HepG2 (cell line): ENCODE measurements around the gene PRKAR1A. TPM values are rescaled to one million over a fixed set of nuclear protein-coding genes. Genes with fewer than 3 reads are reported as not detected.

Experiments used
- ATAC-seq: fragments of 200-7000 bp; cut with Tn5 transposase; 3 replicates; pipeline ENCODE4 v1.9.1; 2020; ENCODE audit warnings: mild to moderate bottlenecking, moderate library complexity
- BruUV-seq: library from RNA; stranded (reverse); fragments of 400-500 nt; replicated peaks from 2 replicates; lab custom pipeline; 2021; lab: Mats Ljungman, UMichigan
- CTCF ChIA-PET: fragments of 300-600 bp; formaldehyde crosslinking; extraction: SDS; loops from one replicate; lab custom pipeline; 2021; ENCODE audit warnings: low total read pairs, inconsistent platforms, low intra/inter-chr PET ratio; lab: Yijun Ruan, JAX
- POLR2A ChIA-PET: fragments of 350-600 bp; sonication (Branson Sonifier 250); formaldehyde crosslinking; loops from one replicate; lab custom pipeline; 2020; ENCODE audit warnings: antibody characterized with exemption, inconsistent platforms; lab: Yijun Ruan, JAX
- DNase-seq: peaks from one replicate; pipeline ENCODE4 v3.0.0-alpha.2; 2015; ENCODE audit warnings: low spot score
- FAIRE-seq: peaks from 3 replicates; lab custom pipeline; 2011; peaks lifted over from hg19 to GRCh38; lab: Jason Lieb, UNC
- H2AFZ ChIP-seq: one replicate; pipeline ENCODE4 v1.6.1; 2011; ENCODE audit warnings: low read length, inconsistent platforms
- H3K27ac ChIP-seq: fragments of 300-600 bp; 3 replicates; pipeline ENCODE4 v1.8.0; 2011; ENCODE audit warnings: mixed run types, mild to moderate bottlenecking, mixed read lengths, low read length, inconsistent platforms; ENCODE audit not compliant: insufficient read depth; ENCODE audit errors: extremely low read length
- H3K27me3 ChIP-seq, 2 experiments: fragments of 200-600 bp in 1 of 2; 2 replicates in 1 of 2; 3 replicates in 1 of 2; pipeline versions ENCODE4 v1.6.0 to v1.8.0; 2011; ENCODE audit warnings: low read length in 2 of 2, mild to moderate bottlenecking in 2 of 2, moderate library complexity in 2 of 2, inconsistent platforms in 1 of 2; ENCODE audit not compliant: insufficient read depth in 2 of 2, control insufficient read depth in 1 of 2
- H3K36me3 ChIP-seq, 2 experiments: fragments of 200-600 bp in 1 of 2; replicated peaks in 1 of 2; 2 replicates in 1 of 2; 3 replicates in 1 of 2; pipeline versions ENCODE4 v1.5.1 to v1.8.0; 2011; ENCODE audit warnings: low read length in 2 of 2, inconsistent platforms in 1 of 2; ENCODE audit not compliant: insufficient read depth in 2 of 2, control insufficient read depth in 1 of 2
- H3K4me1 ChIP-seq: 2 replicates; pipeline ENCODE4 v1.5.1; 2012; ENCODE audit warnings: low read length, inconsistent platforms; ENCODE audit not compliant: insufficient read depth
- H3K4me2 ChIP-seq: 2 replicates; pipeline ENCODE4 v1.6.0; 2011; ENCODE audit warnings: low read depth, low read length, inconsistent platforms
- H3K4me3 ChIP-seq, 3 experiments: fragments of 200-600 bp in 1 of 3; sonication (generic), shearing (Covaris generic) in 1 of 3; replicated peaks in 1 of 3; 2 replicates each; pipeline ENCODE4 v1.5.1; 2011 to 2016; ENCODE audit warnings: low read length in 3 of 3, inconsistent platforms in 2 of 3, low read depth in 2 of 3, mild to moderate bottlenecking in 2 of 3, control low read depth in 1 of 3, mixed read lengths in 1 of 3; ENCODE audit not compliant: insufficient read depth in 1 of 3
- H3K79me2 ChIP-seq: one replicate; pipeline ENCODE4 v1.6.1; 2011; ENCODE audit warnings: low read length, inconsistent platforms; ENCODE audit not compliant: insufficient read depth
- H3K9ac ChIP-seq: 2 replicates; pipeline ENCODE4 v1.6.0; 2011; ENCODE audit warnings: mild to moderate bottlenecking, low read depth, low read length, inconsistent platforms; ENCODE audit not compliant: insufficient read depth
- H3K9me3 ChIP-seq: 2 replicates; pipeline ENCODE4 v1.5.1; 2012; ENCODE audit warnings: mild to moderate bottlenecking, low read length
- H4K20me1 ChIP-seq: 2 replicates; pipeline ENCODE4 v1.6.0; 2011; ENCODE audit warnings: inconsistent platforms, mild to moderate bottlenecking, low read length, moderate library complexity; ENCODE audit not compliant: insufficient read depth
- CREB1 ChIP-seq, 2 experiments: fragments of 450-650 bp in 1 of 2; IDR thresholded peaks; 2 replicates each; pipeline ENCODE4 v1.6.1; 2016 to 2017; ENCODE audit warnings: control low read depth in 1 of 2, mild to moderate bottlenecking in 1 of 2, missing compliant biosample characterization in 1 of 2, missing genetic modification characterization in 1 of 2
- HNRNPK ChIP-seq: fragments of 200-400 bp; formaldehyde crosslinking; IDR thresholded peaks from 2 replicates; pipeline ENCODE4 v1.6.1; 2018; ENCODE audit warnings: low read length, low read depth, moderate library complexity, mild to moderate bottlenecking; ENCODE audit not compliant: poor library complexity, severe bottlenecking
- JUNB ChIP-seq: sonication (generic); formaldehyde crosslinking; IDR thresholded peaks from 2 replicates; pipeline ENCODE4 v1.8.0; 2022; ENCODE audit warnings: missing genetic modification reagents, mild to moderate bottlenecking, borderline replicate concordance
- MBNL3 ChIP-seq: fragments of 250-450 bp; sonication (Bioruptor Pico); conservative IDR thresholded peaks from 2 replicates; pipeline ENCODE4 v1.8.0; 2022; ENCODE audit warnings: mild to moderate bottlenecking, inconsistent platforms
- NR3C1 ChIP-seq: sonication (generic); formaldehyde crosslinking; IDR thresholded peaks from 2 replicates; pipeline ENCODE4 v1.4.0; 2020; ENCODE audit warnings: missing genetic modification reagents
- RFXAP ChIP-seq: sonication (generic); formaldehyde crosslinking; IDR thresholded peaks from 2 replicates; pipeline ENCODE4 v1.4.0; 2020; ENCODE audit warnings: missing genetic modification reagents, borderline replicate concordance
- TCF12 ChIP-seq, 2 experiments: fragments of 450-650 bp in 1 of 2; sonication (generic) in 1 of 2; formaldehyde crosslinking in 1 of 2; IDR thresholded peaks; 2 replicates each; pipeline versions ENCODE4 v1.6.1 to v1.8.0; 2017 to 2022; ENCODE audit warnings: antibody characterized with exemption in 1 of 2, mild to moderate bottlenecking in 1 of 2, missing genetic modification reagents in 1 of 2, moderate library complexity in 1 of 2
- ZNF10 ChIP-seq: sonication (generic); formaldehyde crosslinking; IDR thresholded peaks from 2 replicates; pipeline ENCODE4 v1.4.0; 2020; ENCODE audit warnings: mild to moderate bottlenecking, low read depth, missing genetic modification reagents, borderline replicate concordance
- ZNF678 ChIP-seq: sonication (generic); formaldehyde crosslinking; IDR thresholded peaks from 2 replicates; pipeline ENCODE4 v1.4.0; 2020; ENCODE audit warnings: mild to moderate bottlenecking, missing genetic modification reagents
- ZNF720 ChIP-seq: sonication (generic); formaldehyde crosslinking; IDR thresholded peaks from 2 replicates; pipeline ENCODE4 v1.4.0; 2020; ENCODE audit warnings: missing genetic modification reagents
- WGBS: methylation state at CpG from one replicate; pipeline ENCODE4 v1.1.6; 2017; ENCODE audit warnings: low lambda C conversion rate; 5-methylcytosine and 5-hydroxymethylcytosine counted together
- in situ Hi-C: cut with HindIII; loops from 2 replicates; pipeline ENCODE4 v1.10.0; 2017; ENCODE audit warnings: low pct_unique_long_range_greater_than_20kb; ENCODE audit not compliant: extremely low pct_ligation_motif_present
- intact Hi-C: fragments of 100-400 bp; cut with micrococcal nuclease; formaldehyde crosslinking; loops from one replicate; pipeline ENCODE4 v1.10.0; 2022; ENCODE audit not compliant: unreplicated experiment
- polyA plus RNA-seq, 8 experiments: library from polyadenylated mRNA; depleted of rRNA in 3 of 8; stranded (reverse) in 7 of 8; unstranded in 1 of 8; fragments of >200 nt; fragmentation: Illumina TruSeq in 4 of 8; extraction: Trizol in 4 of 8; gene quantifications; 2 replicates each; pipeline versions ENCODE4 v1.2.1 to v1.2.3, GENCODE V29; 2011 to 2016; ENCODE audit warnings: low read depth in 4 of 8, missing spikeins in 1 of 8, mixed read lengths in 1 of 8; ENCODE audit not compliant: insufficient read depth in 1 of 8
- total RNA-seq, 5 experiments: library from RNA; depleted of rRNA; stranded (reverse); fragments of >200 nt; fragmentation: Illumina TruSeq; extraction: Trizol; gene quantifications; 2 replicates each; pipeline ENCODE4 v1.2.3, GENCODE V29; 2016; ENCODE audit warnings: low read depth in 1 of 5
- TF ChIP-seq, protein P1 (sequence below): sonication (generic); formaldehyde crosslinking; IDR thresholded peaks from 2 replicates; pipeline ENCODE4 v1.4.0; 2020; ENCODE audit warnings: missing genetic modification reagents, mild to moderate bottlenecking, borderline replicate concordance
- TF ChIP-seq, protein P2 (sequence below): sonication (generic); formaldehyde crosslinking; IDR thresholded peaks from one replicate; pipeline ENCODE4 v1.5.1; 2020; ENCODE audit warnings: mild to moderate bottlenecking, missing genetic modification reagents; ENCODE audit errors: not compliant biosample characterization

The PRKAR1A gene
- total and polyA plus RNA-seq, 2 of the 13 experiments (the other 11 are each of a cell fraction or from before 2014, with no cell fraction given), result 265 to 266 TPM

DNA sequence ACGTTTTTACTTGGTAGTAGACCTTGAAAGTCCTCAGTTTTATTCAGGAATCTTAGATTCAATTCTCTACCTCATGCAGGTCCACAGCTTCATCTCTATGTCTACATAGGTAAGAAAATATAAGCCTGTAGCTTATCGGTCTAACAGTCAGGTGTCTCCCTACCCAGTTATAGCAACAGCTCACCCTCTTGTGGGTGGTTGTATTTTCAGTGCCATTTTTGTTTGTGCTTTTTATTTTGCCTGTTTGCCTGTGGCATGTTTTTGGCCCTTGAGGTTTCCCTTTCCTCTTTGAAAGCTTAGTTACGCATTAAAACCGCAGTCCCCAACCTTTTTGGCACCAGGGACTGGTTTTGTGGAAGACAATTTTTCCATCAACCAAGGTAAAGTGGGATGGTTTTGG lies 31.3 kb upstream of the PRKAR1A start:
- no peaks in the 10 kb centered on the region for H3K36me3 ChIP-seq
- ChIA-PET POLR2A (interaction anchor here (1.7 kb wide), 1 partner anchor 23 kb away, joined by 3 read pairs; the partner anchor contains the start of gene WIPI1), CTCF (no interaction called here)
- FAIRE-seq (no peak), ATAC-seq (no peak), DNase-seq (no peak)
- H3K27me3 ChIP-seq, result no peaks in the 10 kb centered on the region
- peaks cover 6% of the 10 kb centered on the region for H3K9me3 ChIP-seq
- no peak overlapping the region for H3K4me2 ChIP-seq
- no peak overlapping the region for H2AFZ ChIP-seq
- no TSS peak for BruUV-seq
- no peaks in the 10 kb centered on the region for H3K79me2 ChIP-seq
- intact Hi-C loops, result no loop called here
- no peak overlapping the region for H3K27ac ChIP-seq
- no peak overlapping the region for H3K9ac ChIP-seq
- H3K4me3 ChIP-seq, result no peak overlapping the region
- 92% methylated on average over 4 of the region's 4 CpGs for WGBS
- in situ Hi-C loops, result no loop called here
- peaks cover 53% of the 10 kb centered on the region for H3K4me1 ChIP-seq
- no peaks in the 10 kb centered on the region for H4K20me1 ChIP-seq
- TF ChIP-seq ZNF720 (CRISPR knock-in tag), result no peak
- TF ChIP-seq NR3C1 (CRISPR knock-in tag), result no peak
- no peak for TF ChIP-seq MBNL3
- no peak for TF ChIP-seq CREB1 (IDR thresholded peaks at IDR 0.05)
- TF ChIP-seq CREB1 (CRISPR knock-in tag; IDR thresholded peaks at IDR 0.05), result no peak
- TF ChIP-seq, protein P1, sequence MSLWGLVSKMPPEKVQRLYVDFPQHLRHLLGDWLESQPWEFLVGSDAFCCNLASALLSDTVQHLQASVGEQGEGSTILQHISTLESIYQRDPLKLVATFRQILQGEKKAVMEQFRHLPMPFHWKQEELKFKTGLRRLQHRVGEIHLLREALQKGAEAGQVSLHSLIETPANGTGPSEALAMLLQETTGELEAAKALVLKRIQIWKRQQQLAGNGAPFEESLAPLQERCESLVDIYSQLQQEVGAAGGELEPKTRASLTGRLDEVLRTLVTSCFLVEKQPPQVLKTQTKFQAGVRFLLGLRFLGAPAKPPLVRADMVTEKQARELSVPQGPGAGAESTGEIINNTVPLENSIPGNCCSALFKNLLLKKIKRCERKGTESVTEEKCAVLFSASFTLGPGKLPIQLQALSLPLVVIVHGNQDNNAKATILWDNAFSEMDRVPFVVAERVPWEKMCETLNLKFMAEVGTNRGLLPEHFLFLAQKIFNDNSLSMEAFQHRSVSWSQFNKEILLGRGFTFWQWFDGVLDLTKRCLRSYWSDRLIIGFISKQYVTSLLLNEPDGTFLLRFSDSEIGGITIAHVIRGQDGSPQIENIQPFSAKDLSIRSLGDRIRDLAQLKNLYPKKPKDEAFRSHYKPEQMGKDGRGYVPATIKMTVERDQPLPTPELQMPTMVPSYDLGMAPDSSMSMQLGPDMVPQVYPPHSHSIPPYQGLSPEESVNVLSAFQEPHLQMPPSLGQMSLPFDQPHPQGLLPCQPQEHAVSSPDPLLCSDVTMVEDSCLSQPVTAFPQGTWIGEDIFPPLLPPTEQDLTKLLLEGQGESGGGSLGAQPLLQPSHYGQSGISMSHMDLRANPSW (CRISPR knock-in tag), result no peak
- TF ChIP-seq, protein P2, sequence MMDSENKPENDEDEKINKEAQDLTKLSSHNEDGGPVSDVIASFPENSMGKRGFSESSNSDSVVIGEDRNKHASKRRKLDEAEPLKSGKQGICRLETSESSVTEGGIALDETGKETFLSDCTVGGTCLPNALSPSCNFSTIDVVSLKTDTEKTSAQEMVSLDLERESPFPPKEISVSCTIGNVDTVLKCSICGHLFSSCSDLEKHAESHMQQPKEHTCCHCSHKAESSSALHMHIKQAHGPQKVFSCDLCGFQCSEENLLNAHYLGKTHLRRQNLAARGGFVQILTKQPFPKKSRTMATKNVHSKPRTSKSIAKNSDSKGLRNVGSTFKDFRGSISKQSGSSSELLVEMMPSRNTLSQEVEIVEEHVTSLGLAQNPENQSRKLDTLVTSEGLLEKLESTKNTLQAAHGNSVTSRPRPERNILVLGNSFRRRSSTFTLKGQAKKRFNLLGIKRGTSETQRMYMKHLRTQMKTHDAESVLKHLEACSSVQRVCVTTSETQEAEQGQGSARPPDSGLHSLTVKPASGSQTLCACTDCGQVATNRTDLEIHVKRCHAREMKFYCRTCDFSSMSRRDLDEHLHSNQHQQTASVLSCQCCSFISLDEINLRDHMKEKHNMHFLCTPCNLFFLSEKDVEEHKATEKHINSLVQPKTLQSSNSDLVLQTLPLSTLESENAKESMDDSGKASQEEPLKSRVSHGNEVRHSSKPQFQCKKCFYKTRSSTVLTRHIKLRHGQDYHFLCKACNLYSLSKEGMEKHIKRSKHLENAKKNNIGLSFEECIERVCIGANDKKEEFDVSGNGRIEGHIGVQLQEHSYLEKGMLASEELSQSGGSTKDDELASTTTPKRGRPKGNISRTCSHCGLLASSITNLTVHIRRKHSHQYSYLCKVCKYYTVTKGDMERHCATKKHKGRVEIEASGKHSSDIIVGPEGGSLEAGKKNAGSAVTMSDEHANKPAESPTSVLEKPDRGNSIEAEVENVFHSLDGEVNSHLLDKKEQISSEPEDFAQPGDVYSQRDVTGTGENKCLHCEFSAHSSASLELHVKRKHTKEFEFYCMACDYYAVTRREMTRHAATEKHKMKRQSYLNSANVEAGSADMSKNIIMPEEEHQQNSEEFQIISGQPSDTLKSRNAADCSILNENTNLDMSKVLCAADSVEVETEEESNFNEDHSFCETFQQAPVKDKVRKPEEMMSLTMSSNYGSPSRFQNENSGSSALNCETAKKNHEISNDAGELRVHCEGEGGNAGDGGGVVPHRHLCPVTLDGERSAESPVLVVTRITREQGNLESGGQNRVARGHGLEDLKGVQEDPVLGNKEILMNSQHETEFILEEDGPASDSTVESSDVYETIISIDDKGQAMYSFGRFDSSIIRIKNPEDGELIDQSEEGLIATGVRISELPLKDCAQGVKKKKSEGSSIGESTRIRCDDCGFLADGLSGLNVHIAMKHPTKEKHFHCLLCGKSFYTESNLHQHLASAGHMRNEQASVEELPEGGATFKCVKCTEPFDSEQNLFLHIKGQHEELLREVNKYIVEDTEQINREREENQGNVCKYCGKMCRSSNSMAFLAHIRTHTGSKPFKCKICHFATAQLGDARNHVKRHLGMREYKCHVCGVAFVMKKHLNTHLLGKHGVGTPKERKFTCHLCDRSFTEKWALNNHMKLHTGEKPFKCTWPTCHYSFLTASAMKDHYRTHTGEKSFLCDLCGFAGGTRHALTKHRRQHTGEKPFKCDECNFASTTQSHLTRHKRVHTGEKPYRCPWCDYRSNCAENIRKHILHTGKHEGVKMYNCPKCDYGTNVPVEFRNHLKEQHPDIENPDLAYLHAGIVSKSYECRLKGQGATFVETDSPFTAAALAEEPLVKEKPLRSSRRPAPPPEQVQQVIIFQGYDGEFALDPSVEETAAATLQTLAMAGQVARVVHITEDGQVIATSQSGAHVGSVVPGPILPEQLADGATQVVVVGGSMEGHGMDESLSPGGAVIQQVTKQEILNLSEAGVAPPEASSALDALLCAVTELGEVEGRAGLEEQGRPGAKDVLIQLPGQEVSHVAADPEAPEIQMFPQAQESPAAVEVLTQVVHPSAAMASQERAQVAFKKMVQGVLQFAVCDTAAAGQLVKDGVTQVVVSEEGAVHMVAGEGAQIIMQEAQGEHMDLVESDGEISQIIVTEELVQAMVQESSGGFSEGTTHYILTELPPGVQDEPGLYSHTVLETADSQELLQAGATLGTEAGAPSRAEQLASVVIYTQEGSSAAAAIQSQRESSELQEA (CRISPR knock-in tag), result no peak
- TF ChIP-seq JUNB (CRISPR knock-in tag), result no peak
- TF ChIP-seq RFXAP (CRISPR knock-in tag), result no peak
- no peak for TF ChIP-seq TCF12 (IDR thresholded peaks at IDR 0.05)
- no peak for TF ChIP-seq TCF12 (CRISPR knock-in tag; IDR thresholded peaks at IDR 0.05)
- no peak for TF ChIP-seq ZNF10
- no peak for TF ChIP-seq HNRNPK
- no peak for TF ChIP-seq ZNF678
